Measurements from ENCODE around the gene LDB3.
A peak's percentile ranks its signal among the peaks of the same experiment; 100 is the strongest.
"Not testable (repeated sequence)": the region's sequence is repeated elsewhere in the genome, so short reads cannot be mapped to it uniquely, and the experiment has no call there.

LDB3 gene, protein sequence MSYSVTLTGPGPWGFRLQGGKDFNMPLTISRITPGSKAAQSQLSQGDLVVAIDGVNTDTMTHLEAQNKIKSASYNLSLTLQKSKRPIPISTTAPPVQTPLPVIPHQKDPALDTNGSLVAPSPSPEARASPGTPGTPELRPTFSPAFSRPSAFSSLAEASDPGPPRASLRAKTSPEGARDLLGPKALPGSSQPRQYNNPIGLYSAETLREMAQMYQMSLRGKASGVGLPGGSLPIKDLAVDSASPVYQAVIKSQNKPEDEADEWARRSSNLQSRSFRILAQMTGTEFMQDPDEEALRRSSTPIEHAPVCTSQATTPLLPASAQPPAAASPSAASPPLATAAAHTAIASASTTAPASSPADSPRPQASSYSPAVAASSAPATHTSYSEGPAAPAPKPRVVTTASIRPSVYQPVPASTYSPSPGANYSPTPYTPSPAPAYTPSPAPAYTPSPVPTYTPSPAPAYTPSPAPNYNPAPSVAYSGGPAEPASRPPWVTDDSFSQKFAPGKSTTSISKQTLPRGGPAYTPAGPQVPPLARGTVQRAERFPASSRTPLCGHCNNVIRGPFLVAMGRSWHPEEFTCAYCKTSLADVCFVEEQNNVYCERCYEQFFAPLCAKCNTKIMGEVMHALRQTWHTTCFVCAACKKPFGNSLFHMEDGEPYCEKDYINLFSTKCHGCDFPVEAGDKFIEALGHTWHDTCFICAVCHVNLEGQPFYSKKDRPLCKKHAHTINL

DNA sequence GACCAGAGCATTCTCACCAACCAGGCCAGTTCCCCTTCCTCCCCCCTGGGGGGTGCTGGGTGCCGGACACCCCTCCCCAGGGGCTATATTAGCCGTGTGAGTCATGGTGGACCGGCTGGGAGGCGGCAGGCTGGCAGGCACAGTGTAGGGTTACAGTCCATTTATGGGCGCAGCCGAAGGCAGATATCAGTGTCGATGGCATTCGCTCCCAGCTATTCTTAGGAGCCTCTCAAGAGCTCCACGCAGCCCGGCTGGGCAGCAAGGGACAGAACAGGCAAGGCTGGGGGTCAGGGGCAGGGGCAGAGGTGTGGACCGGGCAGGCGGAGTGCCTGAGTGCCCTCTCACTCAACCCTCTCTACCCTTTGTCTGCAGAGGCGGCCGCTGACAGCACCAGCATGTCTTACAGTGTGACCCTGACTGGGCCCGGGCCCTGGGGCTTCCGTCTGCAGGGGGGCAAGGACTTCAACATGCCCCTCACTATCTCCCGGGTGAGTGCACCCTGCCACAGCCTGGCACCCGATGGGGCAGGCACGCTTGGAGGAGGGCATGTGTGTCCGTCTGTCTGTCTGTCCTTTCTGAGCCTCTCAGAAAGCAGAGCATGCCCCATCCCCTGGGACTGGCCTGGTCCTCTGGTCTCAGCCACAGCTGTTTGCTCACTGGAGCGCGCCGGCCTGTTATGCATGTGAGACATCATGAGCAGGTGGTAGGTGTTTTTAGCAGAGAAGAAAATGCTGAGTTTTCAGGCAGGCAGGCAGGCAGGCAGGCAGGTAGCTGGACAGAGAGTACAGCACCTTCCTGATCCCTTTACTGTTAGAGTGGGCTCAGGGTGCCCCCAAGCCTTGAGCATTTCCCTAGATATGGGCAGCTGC, at the start of gene LDB3:
LDB3 (plus strand) TSS at position 215 of the 869 bp plus-strand sequence; CDS start at position 396, 181 bp downstream.
- DNase-seq (ENCODE audit: low spot score) = no peak

DNA sequence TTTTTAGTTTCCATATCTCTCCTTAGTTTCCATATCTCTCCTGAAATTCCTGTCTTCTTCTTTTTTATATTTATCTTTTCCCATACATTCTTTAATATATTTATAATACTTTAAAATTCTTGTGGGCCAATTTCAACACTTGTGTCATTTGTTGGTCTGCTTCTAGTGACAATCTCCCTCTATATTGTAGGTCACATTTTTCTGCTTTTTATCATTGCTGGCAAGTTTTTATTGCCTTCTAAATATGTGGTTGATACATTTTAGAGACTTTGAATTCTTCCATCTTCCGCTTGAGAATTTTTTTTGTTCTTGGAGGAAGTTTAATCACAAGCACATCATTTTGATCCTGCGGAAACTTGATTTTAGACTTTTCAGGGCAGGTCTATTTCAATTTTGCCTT, 40.0 kb upstream of the LDB3 start:
- no peak for DNase-seq (ENCODE audit: low spot score)

DNA sequence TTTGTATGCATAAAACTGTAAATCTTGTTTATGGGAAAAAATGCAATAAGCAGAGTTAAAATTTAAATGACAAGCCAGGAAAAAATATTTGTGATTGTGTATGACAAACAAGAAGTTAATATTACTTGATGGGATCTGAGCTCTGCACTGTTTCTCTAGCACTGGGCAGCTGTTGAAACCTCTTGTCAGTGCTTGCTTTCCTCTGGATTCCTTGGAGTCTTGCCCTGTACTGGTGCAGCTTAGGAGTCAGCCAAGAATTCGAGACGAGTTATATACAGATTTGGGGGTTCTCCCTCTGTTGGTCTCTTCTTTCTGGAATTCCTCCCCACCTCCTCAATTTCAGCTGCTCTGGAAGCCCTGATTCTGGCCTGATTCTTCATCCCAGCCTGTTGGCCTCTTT, 38.2 kb upstream of the LDB3 start:
- DNase-seq (ENCODE audit: low spot score) = peak; percentile 55

DNA sequence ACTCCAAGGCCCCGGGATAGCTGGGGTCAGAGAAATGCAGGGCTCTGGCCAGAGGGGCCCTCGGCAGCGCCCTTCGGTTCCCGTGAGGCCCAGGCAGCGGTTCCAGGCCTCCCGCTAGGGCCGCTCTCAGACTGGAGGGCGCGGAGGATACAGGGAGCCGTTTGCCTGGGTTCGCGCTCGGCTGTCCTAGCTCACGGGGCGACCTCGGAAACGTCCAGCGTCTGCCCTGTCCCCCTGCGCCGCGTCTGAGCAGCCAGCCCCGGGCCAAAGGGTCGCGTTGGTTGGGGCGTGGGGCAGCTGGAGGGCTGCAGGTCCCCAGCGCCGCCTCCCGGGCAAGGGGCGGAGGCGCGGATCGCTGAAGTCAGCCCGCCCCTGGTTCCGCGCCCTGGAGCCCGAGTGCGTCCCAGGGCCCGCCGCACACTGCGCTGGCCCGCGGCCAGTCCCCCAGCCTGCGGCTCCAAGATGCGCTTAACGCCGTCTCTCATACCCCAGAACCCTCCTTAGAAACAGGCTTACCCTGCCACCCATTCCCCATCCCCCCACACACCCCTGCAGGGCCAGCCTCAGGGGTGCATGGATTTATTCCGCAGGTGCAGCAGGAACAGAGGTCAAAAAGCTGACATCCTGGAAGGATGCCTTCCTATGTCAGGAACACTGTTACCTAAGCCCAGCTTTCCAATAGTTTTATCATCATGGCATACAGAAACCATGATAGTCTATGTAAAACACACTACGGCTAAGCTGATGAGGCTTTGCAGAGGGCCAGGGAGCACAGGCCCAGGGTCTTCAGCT, 36.1 kb upstream of the LDB3 start:
- DNase-seq (ENCODE audit: low spot score) = peak; percentile 77

DNA sequence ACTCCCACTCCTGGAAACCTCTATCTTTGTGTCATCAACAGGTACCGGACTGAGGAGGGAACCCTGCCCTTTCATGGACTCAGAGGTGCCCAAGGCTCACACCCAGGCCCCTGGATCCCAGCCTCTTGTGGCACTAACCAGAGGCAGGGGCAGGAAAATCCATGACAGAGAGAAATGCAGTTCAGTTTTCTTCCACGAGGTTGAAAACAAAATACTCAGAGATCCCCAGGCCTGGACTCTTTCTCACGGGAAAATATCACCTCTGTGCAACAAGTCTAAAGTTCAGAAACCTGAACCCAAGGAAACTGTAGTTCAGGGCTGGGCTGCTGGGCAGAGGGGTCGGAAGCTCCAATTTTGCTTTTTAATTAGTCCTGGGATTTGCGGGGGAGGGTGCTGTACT, 35.4 kb upstream of the LDB3 start:
- DNase-seq (ENCODE audit: low spot score) = no peak

DNA sequence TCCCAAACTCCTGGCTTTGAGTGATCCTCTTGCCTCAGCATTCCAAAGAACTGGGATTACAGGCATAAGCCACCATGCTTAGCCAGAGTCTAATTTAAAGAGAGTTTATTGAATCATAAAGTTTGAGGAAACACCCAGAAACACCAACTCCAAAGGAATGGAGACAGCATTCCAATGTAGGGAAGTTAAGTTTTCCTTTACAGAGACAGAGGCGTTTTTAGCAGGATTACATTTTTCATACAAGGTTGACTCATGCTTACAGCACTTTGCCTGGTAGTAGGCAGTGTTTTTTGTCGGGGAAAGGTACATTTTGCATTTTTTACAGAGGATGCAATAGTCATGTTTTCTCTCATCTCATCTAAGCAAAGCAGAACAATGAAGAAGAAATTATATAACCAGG, 32.9 kb upstream of the LDB3 start:
- DNase-seq (ENCODE audit: low spot score) = peak; percentile 88

DNA sequence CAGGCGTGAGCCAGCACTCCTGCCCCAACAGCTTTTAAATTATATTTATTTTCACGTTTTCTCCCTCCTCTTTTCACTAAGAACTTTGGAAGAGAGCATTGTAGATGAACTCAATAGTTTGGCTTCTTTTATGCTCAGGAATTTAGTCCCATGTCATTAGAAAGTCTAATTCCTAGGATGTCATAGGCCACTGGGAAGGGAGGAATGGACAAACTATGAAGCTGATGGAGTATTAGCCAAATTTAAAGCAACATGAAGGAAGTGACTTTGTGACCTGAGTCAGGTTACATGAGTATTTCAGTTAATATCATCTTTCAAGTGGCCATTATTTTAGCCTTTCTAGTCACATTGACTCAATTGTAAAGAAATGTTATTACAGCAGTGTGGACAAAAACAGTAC, 32.0 kb upstream of the LDB3 start:
- no peak for DNase-seq (ENCODE audit: low spot score)

DNA sequence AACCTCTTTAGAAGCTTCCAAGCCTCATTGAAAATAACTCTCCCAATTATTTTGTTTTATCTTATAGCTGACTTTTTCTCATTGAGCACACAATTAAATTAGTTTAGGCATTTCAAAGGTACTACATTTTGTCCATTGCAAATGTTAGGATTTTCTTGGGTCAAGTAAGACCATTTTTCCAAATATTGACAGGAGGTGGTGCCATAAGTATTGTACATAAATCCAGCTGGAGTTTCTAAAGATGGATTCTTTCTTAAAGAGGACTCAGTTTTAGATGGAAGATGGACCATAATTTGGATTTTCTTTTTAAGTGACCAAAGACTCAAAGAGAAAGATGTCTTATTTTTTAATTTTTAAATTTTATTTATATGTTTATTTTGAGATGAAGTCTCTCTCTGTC, 26.3 kb upstream of the LDB3 start:
- no peak for DNase-seq (ENCODE audit: low spot score)

DNA sequence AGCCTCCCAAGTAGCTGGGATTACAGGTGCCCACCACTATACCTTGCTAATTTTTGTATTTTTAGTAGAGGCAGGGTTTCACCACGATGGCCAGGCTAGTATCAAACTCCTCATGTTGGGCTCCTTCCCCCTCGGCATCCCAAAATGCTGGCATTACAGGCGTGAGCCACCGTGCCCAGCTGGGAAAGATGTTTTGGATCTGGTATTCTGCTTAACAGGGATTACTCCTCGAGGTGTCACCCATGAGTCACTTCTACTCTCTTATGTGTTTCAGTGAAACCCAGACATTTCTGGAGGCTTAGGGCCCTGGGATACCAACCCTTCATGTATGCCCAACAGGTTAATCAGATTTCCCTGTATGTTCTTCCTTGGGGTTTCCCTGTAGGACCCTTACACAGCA, 25.8 kb upstream of the LDB3 start:
- peak; percentile 58 for DNase-seq (ENCODE audit: low spot score)

DNA sequence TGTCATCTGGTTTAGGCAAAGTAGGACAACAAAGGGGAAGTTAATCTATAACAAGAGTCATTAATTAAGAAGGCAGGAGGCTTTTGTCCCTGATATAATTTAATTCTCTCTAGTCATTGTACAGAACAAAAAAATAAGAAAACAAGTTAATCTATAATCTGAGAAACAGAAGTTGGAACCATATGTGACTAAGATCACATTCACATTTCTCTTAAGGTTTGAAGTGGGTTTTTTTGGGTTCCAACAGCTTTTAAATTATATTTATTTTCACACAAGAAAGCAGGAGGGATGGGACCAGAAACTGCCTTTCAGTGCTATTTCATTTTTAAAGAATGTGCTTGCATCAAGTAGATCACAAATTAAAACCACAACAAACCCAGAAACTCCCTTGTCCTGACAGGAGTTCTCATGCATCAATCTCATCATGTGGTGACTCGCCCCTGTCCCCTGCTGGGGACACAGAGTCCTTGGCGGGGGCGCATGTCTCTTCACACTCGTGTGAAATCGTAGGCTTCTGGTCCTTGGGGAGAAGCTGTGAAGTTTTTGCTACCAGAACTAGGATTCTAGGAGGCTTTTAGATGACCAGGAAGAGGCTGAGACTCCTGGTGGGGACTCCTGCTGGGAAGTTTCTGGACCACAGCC, 24.0 kb upstream of the LDB3 start:
- peak; percentile 51 for DNase-seq (ENCODE audit: low spot score)

DNA sequence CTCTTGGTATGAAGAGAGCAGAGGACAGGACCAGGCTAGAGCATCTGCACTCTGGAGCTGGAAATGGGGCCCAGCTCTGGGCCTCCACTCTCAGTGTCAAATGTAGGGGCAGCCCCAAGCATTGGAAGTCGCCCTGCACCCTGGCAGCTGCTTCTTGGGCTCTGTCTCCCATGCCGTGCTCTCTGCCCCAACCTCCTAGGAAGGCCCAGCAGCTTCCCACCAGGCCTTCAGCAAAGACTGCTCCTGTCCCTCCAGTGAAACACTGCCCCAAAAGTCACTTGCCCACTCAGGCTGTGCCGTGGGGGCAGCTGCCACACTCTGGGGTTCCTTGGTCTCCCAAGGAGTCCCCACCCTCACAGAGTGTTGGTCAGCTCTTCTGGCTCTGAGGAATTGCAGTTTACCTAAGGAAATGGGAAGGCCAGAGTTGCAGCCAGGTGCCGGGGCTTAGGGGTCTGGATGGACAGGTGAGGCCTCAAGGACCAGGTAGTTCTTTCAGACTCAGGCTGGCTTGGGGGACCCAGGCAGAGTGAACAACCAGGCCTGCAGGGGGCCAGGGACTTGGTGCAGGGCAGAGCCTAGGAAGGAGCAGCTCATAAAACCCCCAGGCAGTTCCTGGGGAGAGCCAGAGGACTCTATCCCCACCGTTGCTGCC, 23.4 kb upstream of the LDB3 start:
- no peak for DNase-seq (ENCODE audit: low spot score)

DNA sequence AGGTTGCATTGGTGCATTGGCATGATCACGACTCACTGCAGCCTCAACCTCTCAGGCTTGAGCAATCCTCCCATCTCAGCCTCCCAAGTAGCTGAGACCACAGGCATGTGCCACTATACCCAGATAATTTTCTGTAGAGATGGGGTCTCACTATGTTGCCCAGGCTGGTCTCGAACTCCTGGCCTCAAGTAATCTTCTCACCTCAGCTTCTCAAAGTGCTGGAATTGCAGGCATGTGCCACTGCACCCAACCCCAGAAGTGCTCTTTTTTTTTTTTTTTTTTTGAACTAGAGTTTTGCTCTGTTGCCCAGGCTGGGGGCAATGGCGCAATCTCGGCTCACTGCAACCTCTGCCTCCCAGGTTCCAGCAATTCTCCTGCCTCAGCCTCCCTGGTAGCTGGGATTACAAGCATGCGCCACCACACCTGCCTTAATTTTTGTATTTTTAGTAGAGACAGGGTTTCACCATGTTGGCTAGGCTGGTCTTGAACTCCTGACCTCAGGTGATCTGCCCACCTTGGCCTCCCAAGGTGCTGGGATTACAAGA, 22.6 kb upstream of the LDB3 start:
- not testable (repeated sequence) for DNase-seq (ENCODE audit: low spot score)

DNA sequence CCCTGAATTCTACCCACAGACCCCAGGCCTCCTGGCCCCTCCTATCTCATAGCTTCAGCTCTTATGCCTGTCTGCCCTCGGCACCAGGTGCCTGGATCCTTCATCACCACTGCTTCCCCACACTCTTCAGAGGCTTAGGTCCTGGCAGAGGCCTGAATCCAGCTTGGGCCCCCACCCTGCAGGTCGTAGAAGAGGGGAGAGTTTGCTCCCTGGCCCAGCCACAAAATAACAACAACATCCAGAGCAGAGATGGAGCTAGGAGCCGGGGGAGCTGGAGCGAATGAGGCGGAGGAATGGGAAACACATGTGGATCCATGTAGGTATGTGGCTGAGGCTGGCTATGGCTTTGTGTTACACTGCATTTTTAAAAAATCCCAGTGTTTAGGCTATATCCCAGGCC, 21.8 kb upstream of the LDB3 start:
- DNase-seq (ENCODE audit: low spot score) = no peak

DNA sequence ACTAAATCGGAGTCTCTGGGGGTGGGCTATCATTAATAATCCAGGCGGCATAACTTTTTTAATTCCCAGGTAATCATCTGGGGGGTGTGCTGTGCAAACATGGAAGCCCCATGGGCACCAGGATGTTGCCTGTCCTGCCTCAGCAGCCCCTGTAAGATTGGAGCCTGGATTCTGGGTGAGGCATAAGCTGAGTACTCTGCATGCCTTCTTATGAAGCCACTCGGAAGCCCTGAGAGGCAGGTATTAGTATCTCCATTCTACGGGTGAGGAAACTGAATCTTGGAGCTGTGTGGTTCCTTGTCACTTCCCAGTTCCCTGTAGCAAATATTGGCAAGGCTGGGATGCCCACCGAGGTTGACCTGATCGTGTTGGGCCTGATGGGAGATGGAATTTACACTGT, 21.4 kb upstream of the LDB3 start:
- peak; percentile 3 for DNase-seq (ENCODE audit: low spot score)

DNA sequence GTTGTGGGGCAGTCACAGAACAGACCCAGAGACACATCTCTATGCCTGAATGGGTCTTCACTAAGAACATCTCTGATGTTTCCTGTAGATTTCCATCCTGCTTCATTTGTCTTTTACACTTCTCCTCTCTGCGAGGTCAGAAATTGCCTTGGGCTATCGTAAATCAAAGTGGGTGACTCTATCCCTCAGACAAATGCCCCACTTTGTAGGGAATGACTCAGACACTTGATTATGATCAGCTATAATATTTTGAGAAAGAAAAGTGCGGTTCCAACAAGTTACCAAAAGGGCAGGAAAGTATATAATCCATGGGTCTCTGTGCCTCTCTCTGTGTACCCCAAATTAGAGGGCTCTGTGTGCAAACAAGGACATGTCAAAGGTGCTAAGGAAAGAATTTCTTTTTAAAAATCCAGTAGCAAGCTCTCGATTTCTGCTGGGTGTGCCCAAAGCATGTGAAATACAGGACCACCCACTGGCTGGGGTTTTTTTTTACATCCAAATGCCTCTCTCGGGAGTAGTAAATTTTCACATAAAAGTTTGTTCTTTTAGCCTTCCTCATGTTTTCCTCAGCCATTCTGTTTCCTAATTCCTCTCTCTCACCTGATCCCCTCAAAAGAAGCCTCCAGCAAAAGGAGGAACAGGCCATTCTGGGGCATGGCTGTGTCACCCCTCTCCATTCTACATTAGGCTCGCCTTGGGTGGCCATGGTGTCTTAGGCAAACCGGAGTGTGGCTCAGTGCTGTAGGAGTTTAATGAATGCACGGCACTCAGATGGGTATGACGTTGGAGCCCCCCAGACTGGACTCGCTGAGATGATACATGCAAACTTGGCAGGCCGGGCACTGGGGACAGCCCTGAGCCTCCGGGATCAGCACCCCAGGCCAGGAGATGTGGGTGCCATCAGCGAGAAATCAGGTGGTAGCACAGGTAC, 20.3 kb upstream of the LDB3 start:
- DNase-seq (ENCODE audit: low spot score) = peak; percentile 40

DNA sequence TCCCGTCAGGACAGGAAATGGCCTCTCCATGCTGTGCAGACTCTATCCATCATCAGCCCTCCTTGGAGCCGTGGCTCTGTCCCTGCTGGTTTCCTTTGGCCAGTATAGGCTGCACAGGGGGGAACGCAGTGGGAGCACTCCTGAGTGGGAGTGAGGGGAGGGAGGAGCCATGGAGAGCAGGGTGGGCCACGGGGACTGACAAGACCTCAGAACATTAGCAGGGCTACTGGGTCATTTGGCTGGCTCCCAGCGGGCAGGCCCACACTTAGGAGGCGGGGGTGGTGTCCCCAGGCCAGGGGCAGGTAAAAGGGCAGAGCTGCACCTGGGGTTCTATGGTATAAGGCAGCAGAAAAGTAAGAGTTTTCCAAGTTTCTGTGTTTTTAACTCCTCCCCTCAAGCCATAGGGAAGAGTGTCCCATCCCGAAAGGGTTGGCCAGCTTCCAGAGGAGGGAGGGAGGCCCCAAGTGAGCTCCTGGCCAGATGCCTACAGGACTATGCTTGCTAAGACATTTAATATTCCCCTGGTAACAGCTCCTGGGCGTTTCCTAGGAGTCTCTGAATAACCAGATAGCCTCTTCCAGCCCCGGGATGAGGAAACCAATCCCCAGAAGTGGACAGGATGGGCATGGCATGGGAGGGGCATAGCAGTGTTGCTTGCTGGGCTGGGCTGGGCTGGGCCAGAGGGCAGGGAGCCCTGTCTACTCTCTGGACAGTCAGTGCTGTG, 19.4 kb upstream of the LDB3 start:
- peak; percentile 91 for DNase-seq (ENCODE audit: low spot score)

DNA sequence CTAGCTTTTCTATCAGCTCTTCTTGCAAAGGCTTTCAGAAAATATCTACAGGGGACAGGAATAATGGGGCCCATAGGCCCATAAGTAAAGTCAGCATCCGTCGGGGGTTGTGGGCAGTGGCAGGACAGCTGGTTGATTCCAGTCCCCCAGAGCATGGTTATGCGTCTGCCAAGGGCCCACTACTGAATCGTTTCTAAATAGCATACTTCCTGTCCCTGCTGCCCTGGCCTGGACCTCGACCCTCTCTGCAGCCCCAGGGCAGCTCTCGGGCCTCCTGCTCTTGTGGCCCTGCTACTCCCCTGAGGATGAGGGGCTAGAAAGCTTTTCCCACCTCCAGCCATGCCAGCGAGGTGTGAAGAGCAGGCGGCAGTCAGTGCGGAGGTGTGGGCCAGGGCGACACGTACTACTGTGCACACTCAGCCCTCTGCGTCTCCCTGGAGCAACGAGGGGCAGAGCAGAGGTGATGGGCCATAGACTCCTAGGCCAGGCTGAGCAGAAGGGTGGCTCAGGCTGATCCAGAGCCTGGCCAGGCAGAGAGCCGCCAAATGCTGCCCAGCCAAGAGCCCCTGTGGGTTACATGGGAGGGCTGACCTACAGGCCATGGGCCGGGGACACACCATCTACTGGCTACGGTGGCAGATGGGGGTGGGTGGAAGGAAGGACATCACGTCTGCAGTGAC, 18.7 kb upstream of the LDB3 start:
- DNase-seq (ENCODE audit: low spot score) = no peak

DNA sequence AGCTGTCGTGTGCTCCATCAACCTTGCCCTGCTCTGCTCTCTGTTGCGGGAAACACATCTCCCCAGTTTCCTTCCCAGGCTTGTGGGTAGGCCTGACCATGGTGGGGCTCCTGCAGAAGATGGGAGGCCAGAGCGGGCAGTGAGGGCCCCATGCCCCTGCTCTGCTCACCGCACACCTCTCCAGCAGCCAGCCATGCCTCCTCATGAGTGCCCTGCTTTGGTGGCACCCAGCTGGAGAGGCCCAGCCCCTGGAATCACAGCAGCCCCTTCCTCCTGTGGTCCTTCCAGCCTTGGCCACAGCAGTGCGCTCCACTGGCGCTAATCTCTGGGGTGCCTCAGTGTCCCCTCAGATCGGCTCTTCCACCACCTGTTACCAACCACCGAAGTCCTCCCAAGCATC, 18.2 kb upstream of the LDB3 start:
- DNase-seq (ENCODE audit: low spot score) = no peak

Data from GM03348 (cell line).